GM12873 (cell line): ENCODE results near the gene PCSK1.

Source experiments
- CTCF ChIP-seq: IDR thresholded peaks from 2 replicates; pipeline ENCODE4 v1.5.1; 2012; ENCODE audit warnings: low read depth, mild to moderate bottlenecking, moderate library complexity, low read length, control low read depth; ENCODE audit not compliant: insufficient read depth; ENCODE audit errors: missing control alignments

The PCSK1 gene

GRCh38 chr5:96404191-96404867 is 28.7 kb downstream of the PCSK1 start:
- no peak for TF ChIP-seq CTCF

GRCh38 chr5:96402500-96402899 is 30.5 kb downstream of the PCSK1 start:
- no peak for TF ChIP-seq CTCF

- no peak for TF ChIP-seq CTCF
Observed at GRCh38 chr5:96396878-96397277, 36.2 kb downstream of the PCSK1 start.

DNA sequence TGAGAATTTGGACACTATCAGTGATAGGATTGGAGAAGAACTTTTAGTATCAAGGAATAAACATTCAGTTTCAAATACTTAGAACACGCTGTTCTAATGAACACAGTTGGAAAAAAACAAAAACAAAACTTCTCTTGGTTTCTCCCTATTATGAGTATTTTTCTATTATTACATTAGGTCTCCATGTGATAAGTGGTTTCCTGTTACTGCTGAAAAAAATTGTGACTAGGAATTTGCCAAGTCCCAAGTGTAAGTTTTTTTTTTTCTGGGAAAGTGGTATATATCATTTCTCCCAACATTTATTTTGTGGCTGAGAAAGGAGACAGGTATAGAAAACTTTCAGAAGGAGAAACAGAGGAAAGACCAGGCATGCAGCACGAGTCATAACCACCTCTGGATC is 41.1 kb downstream of the PCSK1 start:
- TF ChIP-seq CTCF = no peak

DNA sequence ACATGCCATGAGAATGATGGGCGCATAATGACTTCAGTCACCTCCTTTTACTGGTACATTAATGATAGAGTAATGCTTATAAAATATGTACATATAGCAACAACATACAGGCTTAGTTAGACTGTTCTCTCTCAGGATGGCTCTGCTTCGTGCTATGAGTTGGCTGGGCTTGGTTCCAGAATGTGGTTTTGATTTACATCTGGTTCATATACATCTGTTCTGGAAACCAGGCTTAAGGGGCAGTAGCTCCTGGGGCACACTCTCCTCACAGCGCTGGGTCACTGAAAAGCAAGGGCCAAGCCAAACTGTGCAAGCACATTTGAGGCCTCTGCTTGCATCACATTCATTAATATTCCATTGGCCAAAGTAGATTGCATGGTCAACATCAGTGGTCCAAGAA is 44.9 kb downstream of the PCSK1 start:
- no peak for TF ChIP-seq CTCF

DNA sequence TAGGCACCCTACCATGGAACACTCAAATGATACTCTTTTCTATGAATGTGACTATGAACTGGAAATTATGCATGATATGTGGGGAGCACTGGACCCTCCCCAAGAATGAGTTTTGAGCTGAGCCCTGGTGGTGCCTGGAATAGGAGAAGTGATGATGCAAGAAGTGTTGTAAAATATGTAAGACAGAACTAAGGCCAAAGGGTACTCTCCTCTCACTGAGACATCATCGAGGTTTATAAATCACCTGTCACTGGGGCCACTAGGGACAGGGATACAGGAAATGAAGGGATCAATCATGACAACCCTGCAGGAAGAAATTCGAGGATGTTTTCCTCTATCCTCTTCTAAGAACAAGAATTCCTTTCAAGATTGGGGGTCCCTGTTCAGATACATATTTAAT is 45.4 kb downstream of the PCSK1 start:
- TF ChIP-seq CTCF = no peak

DNA sequence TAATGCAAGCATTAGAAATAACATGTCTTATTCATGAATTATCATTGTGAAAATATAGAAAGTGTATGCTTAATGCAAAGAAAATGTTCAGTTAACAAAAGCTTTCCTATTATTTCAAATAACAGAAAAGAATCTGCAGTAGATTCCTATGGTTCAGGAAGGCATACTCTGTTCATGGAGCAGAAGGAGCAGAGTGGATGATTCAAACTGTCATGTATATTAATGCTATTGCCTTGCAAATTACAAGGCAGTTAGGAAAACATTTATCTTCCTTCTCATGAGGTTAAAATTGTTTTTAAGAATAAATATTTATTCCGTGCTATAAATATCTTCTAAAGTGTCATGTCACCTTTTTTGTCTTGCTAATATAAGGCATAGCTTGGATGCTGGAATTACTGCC is 47.5 kb downstream of the PCSK1 start:
- TF ChIP-seq CTCF = no peak
